Measurements from ENCODE around the gene ARMC12. TPM values are rescaled to one million over a fixed set of nuclear protein-coding genes. Genes with fewer than 3 reads are reported as not detected.
A peak's percentile ranks its signal among the peaks of the same experiment; 100 is the strongest.

Gene ARMC12
- total RNA-seq, 1 experiment from 2014 or later, result 0.60 TPM

GRCh38 chr6:35727935-35728682, 8.7 kb upstream of the ARMC12 start:
- H3K9me3 ChIP-seq (ENCODE audit: low read length), result no peaks in the 10 kb centered on the region
- no peaks in the 10 kb centered on the region for H3K36me3 ChIP-seq (ENCODE audit: insufficient read depth, low read length)
- no peaks in the 10 kb centered on the region for H4K20me1 ChIP-seq (ENCODE audit: insufficient read depth, low read depth, low read length)
- H2AFZ ChIP-seq (ENCODE audit: low read length), result peak overlapping the region; percentile 98
- peak overlapping the region; percentile 99 for H3K4me2 ChIP-seq (ENCODE audit: low read depth, low read length, poor library complexity, severe bottlenecking)
- peak; percentile 84 for DNase-seq
- no peaks in the 10 kb centered on the region for H3K27me3 ChIP-seq (ENCODE audit: low read length)
- peak overlapping the region; percentile 86 for H3K4me3 ChIP-seq (ENCODE audit: low read length)
- H3K9me2 ChIP-seq (replicated peaks; ENCODE audit: insufficient read depth, low read length), result no peaks in the 10 kb centered on the region
- peak overlapping the region; percentile 85 for H3K9ac ChIP-seq (ENCODE audit: low read length)
- no peaks in the 10 kb centered on the region for H3K79me2 ChIP-seq (ENCODE audit: low read length)
- 0 out of 2 replicates have a peak overlapping the region, but pooled peaks have one; percentile 28 for H3K27ac ChIP-seq (ENCODE audit: low read length)
- peaks cover 48% of the 10 kb centered on the region for H3K4me1 ChIP-seq (ENCODE audit: low read length)

GRCh38 chr6:35728683-35729678, 7.9 kb upstream of the ARMC12 start:
- Histone ChIP-seq H3K9me2 (replicated peaks; ENCODE audit: insufficient read depth, low read length) (no peaks in the 10 kb centered on the region), H3K27me3 (ENCODE audit: low read length) (no peaks in the 10 kb centered on the region), H3K9me3 (ENCODE audit: low read length) (no peaks in the 10 kb centered on the region), H3K36me3 (ENCODE audit: insufficient read depth, low read length) (no peaks in the 10 kb centered on the region), H4K20me1 (ENCODE audit: insufficient read depth, low read depth, low read length) (no peaks in the 10 kb centered on the region), H3K4me2 (ENCODE audit: low read depth, low read length, poor library complexity, severe bottlenecking) (peak overlapping the region; percentile 99), H3K79me2 (ENCODE audit: low read length) (no peaks in the 10 kb centered on the region), H3K27ac (ENCODE audit: low read length) (no peak overlapping the region), H3K4me3 (ENCODE audit: low read length) (peak overlapping the region; percentile 86; the same call in 1 of the 2 replicates), H2AFZ (ENCODE audit: low read length) (peak overlapping the region; percentile 92), H3K4me1 (ENCODE audit: low read length) (peaks cover 48% of the 10 kb centered on the region), H3K9ac (ENCODE audit: low read length) (peak overlapping the region; percentile 85)
- peak; percentile 56 for DNase-seq

GRCh38 chr6:35729722-35730121, 7.1 kb upstream of the ARMC12 start:
- no peaks in the 10 kb centered on the region for H3K9me2 ChIP-seq (replicated peaks; ENCODE audit: insufficient read depth, low read length)
- no peak overlapping the region for H2AFZ ChIP-seq (ENCODE audit: low read length)
- H3K4me1 ChIP-seq (ENCODE audit: low read length), result peaks cover 48% of the 10 kb centered on the region
- no peaks in the 10 kb centered on the region for H3K36me3 ChIP-seq (ENCODE audit: insufficient read depth, low read length)
- H3K27me3 ChIP-seq (ENCODE audit: low read length), result no peaks in the 10 kb centered on the region
- DNase-seq, result no peak
- H3K79me2 ChIP-seq (ENCODE audit: low read length), result no peaks in the 10 kb centered on the region
- H3K9me3 ChIP-seq (ENCODE audit: low read length), result no peaks in the 10 kb centered on the region
- no peak overlapping the region for H3K4me2 ChIP-seq (ENCODE audit: low read depth, low read length, poor library complexity, severe bottlenecking)
- no peak overlapping the region for H3K27ac ChIP-seq (ENCODE audit: low read length)
- H4K20me1 ChIP-seq (ENCODE audit: insufficient read depth, low read depth, low read length), result no peaks in the 10 kb centered on the region
- no peak overlapping the region for H3K9ac ChIP-seq (ENCODE audit: low read length)
- no peak overlapping the region for H3K4me3 ChIP-seq (ENCODE audit: low read length)

GRCh38 chr6:35730745-35731413, 6.0 kb upstream of the ARMC12 start:
- Histone ChIP-seq H3K4me1 (ENCODE audit: low read length) (peaks cover 53% of the 10 kb centered on the region), H3K9ac (ENCODE audit: low read length) (peak overlapping the region; percentile 68), H3K27ac (ENCODE audit: low read length) (0 out of 2 replicates have a peak overlapping the region, but pooled peaks have one; percentile 17), H3K4me3 (ENCODE audit: low read length) (peak overlapping the region; percentile 97), H3K79me2 (ENCODE audit: low read length) (no peaks in the 10 kb centered on the region), H3K9me3 (ENCODE audit: low read length) (no peaks in the 10 kb centered on the region), H4K20me1 (ENCODE audit: insufficient read depth, low read depth, low read length) (no peaks in the 10 kb centered on the region), H3K36me3 (ENCODE audit: insufficient read depth, low read length) (no peaks in the 10 kb centered on the region), H2AFZ (ENCODE audit: low read length) (peak overlapping the region; percentile 27; the same call in 1 of the 2 replicates), H3K4me2 (ENCODE audit: low read depth, low read length, poor library complexity, severe bottlenecking) (peak overlapping the region; percentile 98), H3K27me3 (ENCODE audit: low read length) (no peaks in the 10 kb centered on the region), H3K9me2 (replicated peaks; ENCODE audit: insufficient read depth, low read length) (no peaks in the 10 kb centered on the region)
- no peak for DNase-seq

- Histone ChIP-seq H3K9me2 (replicated peaks; ENCODE audit: insufficient read depth, low read length) (no peaks in the 10 kb centered on the region), H3K4me3 (ENCODE audit: low read length) (peak overlapping the region; percentile 97), H3K4me1 (ENCODE audit: low read length) (peaks cover 56% of the 10 kb centered on the region), H3K9me3 (ENCODE audit: low read length) (no peaks in the 10 kb centered on the region), H2AFZ (ENCODE audit: low read length) (peak overlapping the region; percentile 98), H3K4me2 (ENCODE audit: low read depth, low read length, poor library complexity, severe bottlenecking) (peak overlapping the region; percentile 98), H3K79me2 (ENCODE audit: low read length) (no peaks in the 10 kb centered on the region), H3K9ac (ENCODE audit: low read length) (peak overlapping the region; percentile 97), H3K36me3 (ENCODE audit: insufficient read depth, low read length) (no peaks in the 10 kb centered on the region), H4K20me1 (ENCODE audit: insufficient read depth, low read depth, low read length) (no peaks in the 10 kb centered on the region), H3K27ac (ENCODE audit: low read length) (peak overlapping the region; percentile 85), H3K27me3 (ENCODE audit: low read length) (no peaks in the 10 kb centered on the region)
- peak; percentile 98 for DNase-seq
Observed at GRCh38 chr6:35731414-35731735, 5.5 kb upstream of the ARMC12 start.

- peak overlapping the region; percentile 97 for H3K4me3 ChIP-seq (ENCODE audit: low read length)
Observed at GRCh38 chr6:35731736-35732532, 4.9 kb upstream of the ARMC12 start.

GRCh38 chr6:35733633-35734032, 3.2 kb upstream of the ARMC12 start:
- Histone ChIP-seq H3K27me3 (ENCODE audit: low read length) (no peaks in the 10 kb centered on the region), H3K4me2 (ENCODE audit: low read depth, low read length, poor library complexity, severe bottlenecking) (no peak overlapping the region), H3K9me3 (ENCODE audit: low read length) (no peaks in the 10 kb centered on the region), H4K20me1 (ENCODE audit: insufficient read depth, low read depth, low read length) (no peaks in the 10 kb centered on the region), H3K36me3 (ENCODE audit: insufficient read depth, low read length) (no peaks in the 10 kb centered on the region), H3K27ac (ENCODE audit: low read length) (no peak overlapping the region), H2AFZ (ENCODE audit: low read length) (no peak overlapping the region), H3K4me3 (ENCODE audit: low read length) (no peak overlapping the region), H3K4me1 (ENCODE audit: low read length) (peaks cover 48% of the 10 kb centered on the region), H3K9ac (ENCODE audit: low read length) (no peak overlapping the region), H3K9me2 (replicated peaks; ENCODE audit: insufficient read depth, low read length) (no peaks in the 10 kb centered on the region), H3K79me2 (ENCODE audit: low read length) (no peaks in the 10 kb centered on the region)
- DNase-seq, result no peak

More at GRCh38 chr6:35731736-35732532, 4.9 kb upstream of the ARMC12 start:
- Histone ChIP-seq H3K9ac (ENCODE audit: low read length) (peak overlapping the region; percentile 97), H4K20me1 (ENCODE audit: insufficient read depth, low read depth, low read length) (no peaks in the 10 kb centered on the region), H3K79me2 (ENCODE audit: low read length) (no peaks in the 10 kb centered on the region), H2AFZ (ENCODE audit: low read length) (peak overlapping the region; percentile 98), H3K27me3 (ENCODE audit: low read length) (no peaks in the 10 kb centered on the region), H3K9me2 (replicated peaks; ENCODE audit: insufficient read depth, low read length) (no peaks in the 10 kb centered on the region), H3K27ac (ENCODE audit: low read length) (peak overlapping the region; percentile 85), H3K4me2 (ENCODE audit: low read depth, low read length, poor library complexity, severe bottlenecking) (peak overlapping the region; percentile 98), H3K36me3 (ENCODE audit: insufficient read depth, low read length) (no peaks in the 10 kb centered on the region), H3K9me3 (ENCODE audit: low read length) (no peaks in the 10 kb centered on the region), H3K4me1 (ENCODE audit: low read length) (peaks cover 58% of the 10 kb centered on the region)
- DNase-seq, result peak; percentile 96
